Measurements from ENCODE around the gene RAB30.

The RAB30 gene

GRCh38 chr11:83118814-83119213 lies 47.1 kb upstream of the RAB30 start:
- no peaks in the 10 kb centered on the region for H4K20me1 ChIP-seq (ENCODE audit: insufficient read depth, low read length)
- H2AFZ ChIP-seq (ENCODE audit: low read length) = peak overlapping the region; percentile 10; the same call in 1 of the 2 replicates
- no peaks in the 10 kb centered on the region for H3K27me3 ChIP-seq (replicated peaks; ENCODE audit: insufficient read depth, low read length)
- H3F3A ChIP-seq (ENCODE audit: insufficient read depth, low read length) = peaks cover 22% of the 10 kb centered on the region
- TF ChIP-seq CTCF (IDR thresholded peaks at IDR 0.05; ENCODE audit: low read length) (no peak), EZH2phosphoT487 (IDR thresholded peaks at IDR 0.05; ENCODE audit: low read length) (no peak), EZH2 (optimal IDR thresholded peaks at IDR 0.05; ENCODE audit: low read depth, low read length) (no peak)
- H3K4me2 ChIP-seq (ENCODE audit: low read depth, low read length) = peak overlapping the region; percentile 62; the same call in 1 of the 2 replicates
- no peaks in the 10 kb centered on the region for H3K9me2 ChIP-seq (replicated peaks; ENCODE audit: insufficient read depth, low read length)
- no peak for DNase-seq
- H3K9ac ChIP-seq (ENCODE audit: low read length) = no peak overlapping the region
- H3K36me3 ChIP-seq (replicated peaks; ENCODE audit: insufficient read depth, low read length) = no peaks in the 10 kb centered on the region
- H3K4me1 ChIP-seq (ENCODE audit: low read length) = peaks cover 37% of the 10 kb centered on the region
- peak overlapping the region; percentile 66; the same call in 1 of the 2 replicates for H3K27ac ChIP-seq (ENCODE audit: low read length)
- H3K4me3 ChIP-seq (ENCODE audit: low read length) = no peak overlapping the region
- H3K79me2 ChIP-seq (ENCODE audit: low read length) = no peaks in the 10 kb centered on the region
- no peaks in the 10 kb centered on the region for H3K9me3 ChIP-seq (replicated peaks; ENCODE audit: insufficient read depth, low read length)

GRCh38 chr11:83116015-83116641 lies 44.4 kb upstream of the RAB30 start:
- DNase-seq = no peak
- no peaks in the 10 kb centered on the region for H3K79me2 ChIP-seq (ENCODE audit: low read length)
- no peaks in the 10 kb centered on the region for H4K20me1 ChIP-seq (ENCODE audit: insufficient read depth, low read length)
- peaks cover 37% of the 10 kb centered on the region for H3K4me1 ChIP-seq (ENCODE audit: low read length)
- H3K27me3 ChIP-seq (replicated peaks; ENCODE audit: insufficient read depth, low read length) = no peaks in the 10 kb centered on the region
- H3K9me2 ChIP-seq (replicated peaks; ENCODE audit: insufficient read depth, low read length) = no peaks in the 10 kb centered on the region
- peaks cover 22% of the 10 kb centered on the region for H3F3A ChIP-seq (ENCODE audit: insufficient read depth, low read length)
- no peaks in the 10 kb centered on the region for H3K36me3 ChIP-seq (replicated peaks; ENCODE audit: insufficient read depth, low read length)
- H3K9ac ChIP-seq (ENCODE audit: low read length) = no peak overlapping the region
- no peak overlapping the region for H3K27ac ChIP-seq (ENCODE audit: low read length)
- H3K4me3 ChIP-seq (ENCODE audit: low read length) = peak overlapping the region; percentile 37; the same call in 1 of the 2 replicates
- peak overlapping the region; percentile 62; the same call in 1 of the 2 replicates for H3K4me2 ChIP-seq (ENCODE audit: low read depth, low read length)
- TF ChIP-seq EZH2 (optimal IDR thresholded peaks at IDR 0.05; ENCODE audit: low read depth, low read length) = no peak
- no peak for TF ChIP-seq EZH2phosphoT487 (IDR thresholded peaks at IDR 0.05; ENCODE audit: low read length)
- TF ChIP-seq CTCF (IDR thresholded peaks at IDR 0.05; ENCODE audit: low read length) = no peak
- H2AFZ ChIP-seq (ENCODE audit: low read length) = no peak overlapping the region
- no peaks in the 10 kb centered on the region for H3K9me3 ChIP-seq (replicated peaks; ENCODE audit: insufficient read depth, low read length)

GRCh38 chr11:83115551-83115950 lies 43.9 kb upstream of the RAB30 start:
- H2AFZ ChIP-seq (ENCODE audit: low read length) = no peak overlapping the region
- H3K4me2 ChIP-seq (ENCODE audit: low read depth, low read length) = no peak overlapping the region
- H3K9me3 ChIP-seq (replicated peaks; ENCODE audit: insufficient read depth, low read length) = no peaks in the 10 kb centered on the region

More at GRCh38 chr11:83115551-83115950, 43.9 kb upstream of the RAB30 start:
- H3K9me2 ChIP-seq (replicated peaks; ENCODE audit: insufficient read depth, low read length) = no peaks in the 10 kb centered on the region
- H3K79me2 ChIP-seq (ENCODE audit: low read length) = no peaks in the 10 kb centered on the region
- no peak for DNase-seq
- H3K27me3 ChIP-seq (replicated peaks; ENCODE audit: insufficient read depth, low read length) = no peaks in the 10 kb centered on the region
- TF ChIP-seq EZH2phosphoT487 (IDR thresholded peaks at IDR 0.05; ENCODE audit: low read length) (no peak), CTCF (IDR thresholded peaks at IDR 0.05; ENCODE audit: low read length) (no peak), EZH2 (optimal IDR thresholded peaks at IDR 0.05; ENCODE audit: low read depth, low read length) (no peak)
- peaks cover 22% of the 10 kb centered on the region for H3F3A ChIP-seq (ENCODE audit: insufficient read depth, low read length)
- H3K36me3 ChIP-seq (replicated peaks; ENCODE audit: insufficient read depth, low read length) = no peaks in the 10 kb centered on the region
- H3K4me3 ChIP-seq (ENCODE audit: low read length) = no peak overlapping the region
- H3K4me1 ChIP-seq (ENCODE audit: low read length) = peaks cover 37% of the 10 kb centered on the region
- no peak overlapping the region for H3K9ac ChIP-seq (ENCODE audit: low read length)
- no peak overlapping the region for H3K27ac ChIP-seq (ENCODE audit: low read length)
- H4K20me1 ChIP-seq (ENCODE audit: insufficient read depth, low read length) = no peaks in the 10 kb centered on the region

All from MM.1S (cell line).